ENCODE measurements around the gene NPIPB6. TPM values are rescaled to one million over a fixed set of nuclear protein-coding genes. Genes with fewer than 3 reads are reported as not detected.

NPIPB6 gene
- total RNA-seq, 4 donors from 2014 or later: 1.5 to 10.2 (median 3.6) TPM

DNA sequence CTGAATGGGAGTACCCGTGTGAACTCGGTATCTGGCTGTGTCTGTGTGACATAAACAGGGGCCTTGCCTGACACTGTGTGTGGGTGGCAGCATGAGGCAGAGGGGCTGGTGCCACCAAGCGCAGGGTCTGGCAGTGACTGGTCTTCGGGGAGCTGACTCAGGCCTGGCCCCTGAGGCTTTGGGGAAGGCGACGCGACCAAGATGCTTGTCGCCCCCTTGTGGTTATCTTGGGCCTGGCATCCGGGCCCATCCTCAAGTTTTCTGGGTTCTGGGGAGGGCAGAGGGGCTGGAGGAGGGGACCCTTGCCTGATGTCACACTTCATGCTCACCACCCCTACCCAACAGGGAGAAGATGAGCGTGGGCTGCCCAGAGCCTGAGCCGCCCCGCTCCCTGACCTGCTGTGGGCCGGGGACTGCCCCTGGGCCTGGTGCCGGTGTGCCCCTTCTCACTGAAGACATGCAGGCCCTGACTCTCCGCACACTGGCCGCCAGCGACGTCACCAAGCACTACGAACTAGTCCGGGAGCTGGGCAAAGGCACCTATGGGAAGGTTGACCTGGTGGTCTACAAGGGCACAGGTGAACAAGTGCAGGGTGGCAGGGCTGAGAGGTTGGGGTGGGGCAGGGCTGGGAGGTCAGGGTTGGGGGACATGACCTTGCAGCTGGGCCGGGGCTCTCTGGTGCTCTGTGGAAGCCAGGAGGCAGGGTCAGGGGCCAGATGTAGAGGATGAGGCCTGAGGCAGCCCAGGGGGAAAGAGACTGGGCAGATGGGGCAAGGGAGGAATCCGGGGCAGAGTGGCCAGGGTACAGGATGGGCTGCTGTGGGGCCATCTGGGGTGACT is 46.0 kb downstream of the NPIPB6 start:
- DNase-seq (ENCODE audit: low spot score in 2 of 2): no peak
- H3K4me3 ChIP-seq (ENCODE audit: low read depth, poor library complexity, severe bottlenecking): no peak overlapping the region
- intact Hi-C loops (cut with DNase I; ENCODE audit: low total_unique reads): no loop called here
- WGBS, 2 donors: 56 to 76% methylated on average over 10 to 22 of the region's 22 CpGs
- TF ChIP-seq POLR2A (IDR thresholded peaks at IDR 0.05) (no peak), CTCF (IDR thresholded peaks at IDR 0.05) (no peak)

- no peak for TF ChIP-seq POLR2A (IDR thresholded peaks at IDR 0.05)
- TF ChIP-seq CTCF (IDR thresholded peaks at IDR 0.05): no peak
- 79 to 89% methylated on average over 4 to 6 of the region's 6 CpGs for WGBS, 2 donors
- no peak overlapping the region for H3K4me3 ChIP-seq (ENCODE audit: low read depth, poor library complexity, severe bottlenecking)
- DNase-seq (ENCODE audit: low spot score in 2 of 2): no peak
- intact Hi-C loops (cut with DNase I; ENCODE audit: low total_unique reads): no loop called here
Measured at GRCh38 chr16:28316054-28316453, 47.3 kb downstream of the NPIPB6 start.

DNA sequence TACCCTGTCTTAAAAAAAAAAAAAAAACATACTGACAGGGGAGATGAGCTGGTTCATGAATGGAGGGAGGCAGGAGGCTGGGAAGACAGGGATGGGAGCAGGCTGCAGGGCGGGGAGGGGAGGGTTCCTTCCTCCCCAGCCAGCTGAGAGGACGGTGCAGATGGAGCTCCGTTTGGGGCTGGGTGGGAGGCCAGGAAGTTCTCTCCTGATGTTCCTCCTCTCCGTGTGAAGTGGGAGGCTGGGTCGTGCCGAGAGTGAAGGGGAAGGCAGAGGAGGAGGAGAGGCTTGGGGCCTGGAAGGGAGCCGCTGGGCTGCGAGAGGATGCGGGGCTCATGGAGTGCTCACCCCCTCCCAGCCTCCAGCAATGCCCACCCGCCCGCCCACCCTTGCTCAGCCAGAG is 49.7 kb downstream of the NPIPB6 start:
- 48 to 51% methylated on average over 6 to 11 of the region's 11 CpGs for WGBS, 2 donors
- no peak for DNase-seq (ENCODE audit: low spot score in 2 of 2)
- no peak overlapping the region for H3K4me3 ChIP-seq (ENCODE audit: low read depth, poor library complexity, severe bottlenecking)
- intact Hi-C loops (cut with DNase I; ENCODE audit: low total_unique reads): no loop called here
- no peak for TF ChIP-seq POLR2A (IDR thresholded peaks at IDR 0.05)

DNA sequence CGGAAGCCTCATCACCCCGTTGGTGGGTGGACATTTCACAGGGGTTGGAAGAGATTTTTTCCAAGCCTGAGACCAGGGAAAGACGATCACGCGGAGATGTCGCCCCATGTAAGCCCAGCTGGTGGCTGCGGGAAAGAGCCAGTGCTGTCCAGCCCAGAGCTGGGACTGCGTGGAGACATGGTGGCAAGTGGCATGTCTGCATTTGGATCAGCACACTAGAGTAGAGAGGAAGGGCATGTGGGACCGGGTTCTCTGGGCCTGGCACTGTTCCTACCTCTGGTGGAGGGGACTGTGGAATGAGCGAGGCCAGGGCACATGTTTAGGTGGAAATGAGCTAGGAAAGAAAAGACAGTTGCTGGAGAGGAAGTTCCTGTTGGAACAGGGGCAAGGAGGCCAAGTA is 51.0 kb downstream of the NPIPB6 start:
- DNase-seq (ENCODE audit: low spot score in 2 of 2): no peak
- no peak overlapping the region for H3K4me3 ChIP-seq (ENCODE audit: low read depth, poor library complexity, severe bottlenecking)
- WGBS, 2 donors: 82 to 87% methylated on average over 10 of the region's 10 CpGs
- intact Hi-C loops (cut with DNase I; ENCODE audit: low total_unique reads): no loop called here
- TF ChIP-seq CTCF (IDR thresholded peaks at IDR 0.05) (no peak), POLR2A (IDR thresholded peaks at IDR 0.05) (no peak)

DNA sequence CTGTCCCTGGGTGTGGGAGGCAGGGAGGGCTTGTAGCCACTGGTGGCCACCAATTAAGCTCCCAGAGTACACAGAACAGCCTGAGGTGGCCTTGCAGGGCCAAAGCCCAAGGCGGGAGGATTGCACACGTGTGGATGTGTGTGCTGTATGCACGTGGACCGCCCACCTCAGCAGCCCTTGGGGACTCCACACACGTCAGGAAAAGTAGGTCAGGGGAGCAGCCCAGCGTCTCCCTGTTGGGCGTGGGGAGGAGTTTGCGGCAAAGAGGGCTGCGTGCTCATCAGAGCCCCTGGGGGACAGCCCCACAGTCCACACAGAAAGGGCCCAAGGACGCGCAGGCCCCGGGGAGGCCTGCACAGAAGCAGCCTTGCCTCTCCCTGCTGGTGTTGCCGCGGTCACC is 51.4 kb downstream of the NPIPB6 start:
- intact Hi-C loops (cut with DNase I; ENCODE audit: low total_unique reads): no loop called here
- TF ChIP-seq CTCF (IDR thresholded peaks at IDR 0.05): no peak
- TF ChIP-seq POLR2A (IDR thresholded peaks at IDR 0.05): no peak
- no peak overlapping the region for H3K4me3 ChIP-seq (ENCODE audit: low read depth, poor library complexity, severe bottlenecking)
- no peak for DNase-seq (ENCODE audit: low spot score in 2 of 2)
- 71 to 84% methylated on average over 14 of the region's 14 CpGs for WGBS, 2 donors

- WGBS, 2 donors: 88 to 91% methylated on average over 4 of the region's 4 CpGs
- DNase-seq (ENCODE audit: low spot score in 2 of 2): no peak
Measured at GRCh38 chr16:28311413-28311812, 51.9 kb downstream of the NPIPB6 start.

More at GRCh38 chr16:28311413-28311812, 51.9 kb downstream of the NPIPB6 start:
- H3K4me3 ChIP-seq (ENCODE audit: low read depth, poor library complexity, severe bottlenecking): no peak overlapping the region
- intact Hi-C loops (cut with DNase I; ENCODE audit: low total_unique reads): no loop called here
- TF ChIP-seq POLR2A (IDR thresholded peaks at IDR 0.05) (no peak), CTCF (IDR thresholded peaks at IDR 0.05) (no peak)
